Stimulated activated CD8-positive, alpha-beta memory T cell treated with anti-CD3 and anti-CD28 coated beads, Interleukin-2, amount 100 ng/mL, for 1 hour (primary cell): ENCODE measurements around the gene TMEM8B.

Experiments
- DNase-seq, 2 donors: peaks; one replicate each; pipeline ENCODE4 v3.0.0-alpha.2; 2020; ENCODE audit warnings: low read depth in 2 of 2

TMEM8B gene, protein sequence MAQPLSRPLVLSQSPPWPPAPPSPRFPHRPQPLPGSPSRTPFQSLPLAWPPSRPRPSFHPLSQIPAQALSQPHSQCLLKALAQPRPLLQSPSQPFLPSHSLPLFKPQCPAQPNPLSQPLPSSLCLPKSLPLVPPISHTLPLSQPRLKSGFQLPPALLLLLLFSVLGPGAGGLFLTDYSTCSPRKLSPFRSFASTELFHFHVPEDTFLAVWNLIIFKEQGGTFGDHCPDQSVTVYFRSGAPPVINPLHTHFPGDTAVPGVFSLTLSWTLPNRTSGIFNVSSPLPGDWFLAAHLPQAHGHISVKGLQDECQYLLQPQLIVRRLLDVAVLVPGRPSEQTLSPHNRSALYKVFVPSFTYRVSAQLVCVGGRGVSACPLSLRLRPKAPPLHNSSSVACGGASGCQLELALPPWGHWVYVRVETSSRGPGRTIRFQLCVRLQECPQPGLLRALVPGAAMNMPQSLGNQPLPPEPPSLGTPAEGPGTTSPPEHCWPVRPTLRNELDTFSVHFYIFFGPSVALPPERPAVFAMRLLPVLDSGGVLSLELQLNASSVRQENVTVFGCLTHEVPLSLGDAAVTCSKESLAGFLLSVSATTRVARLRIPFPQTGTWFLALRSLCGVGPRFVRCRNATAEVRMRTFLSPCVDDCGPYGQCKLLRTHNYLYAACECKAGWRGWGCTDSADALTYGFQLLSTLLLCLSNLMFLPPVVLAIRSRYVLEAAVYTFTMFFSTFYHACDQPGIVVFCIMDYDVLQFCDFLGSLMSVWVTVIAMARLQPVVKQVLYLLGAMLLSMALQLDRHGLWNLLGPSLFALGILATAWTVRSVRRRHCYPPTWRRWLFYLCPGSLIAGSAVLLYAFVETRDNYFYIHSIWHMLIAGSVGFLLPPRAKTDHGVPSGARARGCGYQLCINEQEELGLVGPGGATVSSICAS

DNA sequence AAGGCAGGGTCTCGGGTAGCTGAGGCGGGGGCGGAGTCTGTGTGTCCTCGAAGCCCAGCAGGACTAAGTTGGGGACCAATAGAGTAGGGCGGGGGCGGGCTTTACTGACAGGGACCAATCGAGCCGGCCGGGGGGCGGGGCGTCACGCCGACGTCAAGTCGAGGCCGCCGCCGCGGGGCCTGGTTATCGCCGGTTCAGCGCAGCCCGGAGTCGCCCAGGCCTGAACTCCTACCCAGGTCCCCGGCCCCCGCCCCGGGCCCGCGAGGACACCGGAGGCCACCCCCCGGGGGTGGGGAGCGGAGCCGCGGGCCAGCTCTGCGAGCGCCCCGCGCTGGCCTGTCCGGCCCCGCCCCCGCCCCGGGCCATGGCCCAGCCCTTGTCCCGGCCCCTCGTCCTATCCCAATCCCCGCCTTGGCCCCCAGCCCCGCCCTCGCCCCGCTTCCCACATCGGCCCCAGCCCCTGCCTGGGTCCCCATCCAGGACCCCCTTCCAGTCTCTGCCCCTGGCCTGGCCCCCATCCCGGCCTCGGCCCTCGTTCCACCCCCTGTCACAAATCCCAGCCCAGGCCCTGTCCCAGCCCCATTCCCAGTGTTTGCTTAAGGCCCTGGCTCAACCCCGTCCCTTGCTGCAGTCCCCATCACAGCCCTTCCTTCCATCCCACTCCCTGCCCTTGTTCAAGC is at the start of gene TMEM8B:
TMEM8B (plus strand) TSS at position 145 of the 680 bp plus-strand sequence; CDS start at position 365, 220 bp downstream.
- peak; percentile 82 to 93 for DNase-seq

DNA sequence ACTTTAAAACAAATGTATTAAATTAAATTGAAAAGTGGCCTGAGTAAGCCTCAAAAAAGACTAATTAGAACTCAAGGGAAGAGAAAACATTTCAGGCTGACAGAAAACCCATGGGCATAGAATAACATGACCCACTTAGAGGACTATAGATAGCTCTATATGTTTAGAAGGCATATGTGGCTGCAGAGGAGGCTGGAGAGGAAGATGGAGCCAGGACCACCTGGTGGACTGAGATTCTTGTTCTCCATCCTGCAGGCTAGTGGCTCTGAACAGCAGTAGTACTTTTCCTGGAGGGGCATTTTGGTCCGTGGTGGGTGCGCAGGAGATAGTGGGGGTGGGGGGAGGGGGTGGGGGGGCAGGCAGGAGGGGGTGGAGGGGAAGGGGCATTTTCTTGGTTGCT is 48.0 kb upstream of the TMEM8B start:
- no peak for DNase-seq

DNA sequence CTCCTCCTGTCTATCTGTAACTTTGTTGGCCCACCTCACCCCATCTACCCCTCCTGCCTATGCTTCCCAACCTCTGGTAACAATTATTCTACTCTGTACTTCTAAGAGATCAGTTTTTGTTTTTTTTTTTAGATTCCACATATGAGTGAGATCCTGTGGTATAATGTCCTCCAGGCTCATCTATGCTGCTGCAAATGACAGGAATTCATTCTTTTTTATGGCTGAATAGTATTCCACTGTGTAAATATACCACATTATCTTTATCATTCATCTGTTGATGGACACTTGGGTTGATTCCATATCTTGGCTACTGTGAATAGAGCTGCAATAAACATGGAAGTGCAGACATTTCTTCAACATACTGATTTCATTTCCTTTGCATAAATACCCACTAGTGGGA is 45.6 kb upstream of the TMEM8B start:
- no peak for DNase-seq

DNA sequence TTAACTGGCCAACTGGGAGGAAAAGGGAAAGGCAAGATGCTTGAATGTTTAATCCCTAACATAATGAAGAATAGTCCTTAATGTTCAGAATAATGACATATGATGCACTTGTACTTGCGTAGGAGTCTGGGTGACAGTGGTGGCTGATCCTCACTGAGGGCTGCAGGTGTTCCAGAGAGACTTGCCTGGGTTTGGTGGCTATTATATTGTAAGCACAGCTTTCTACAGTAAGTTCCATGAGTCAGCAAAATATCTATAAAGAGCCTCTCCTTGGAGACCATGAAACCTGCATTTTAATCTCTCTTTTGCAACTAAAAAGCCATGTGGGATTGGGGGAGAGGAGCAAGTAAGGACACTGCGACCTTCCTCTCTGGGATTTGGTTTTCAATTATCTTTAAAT is 39.5 kb upstream of the TMEM8B start:
- DNase-seq: no peak

GRCh38 chr9:35790025-35790384 is 39.0 kb upstream of the TMEM8B start:
- DNase-seq: no peak

DNA sequence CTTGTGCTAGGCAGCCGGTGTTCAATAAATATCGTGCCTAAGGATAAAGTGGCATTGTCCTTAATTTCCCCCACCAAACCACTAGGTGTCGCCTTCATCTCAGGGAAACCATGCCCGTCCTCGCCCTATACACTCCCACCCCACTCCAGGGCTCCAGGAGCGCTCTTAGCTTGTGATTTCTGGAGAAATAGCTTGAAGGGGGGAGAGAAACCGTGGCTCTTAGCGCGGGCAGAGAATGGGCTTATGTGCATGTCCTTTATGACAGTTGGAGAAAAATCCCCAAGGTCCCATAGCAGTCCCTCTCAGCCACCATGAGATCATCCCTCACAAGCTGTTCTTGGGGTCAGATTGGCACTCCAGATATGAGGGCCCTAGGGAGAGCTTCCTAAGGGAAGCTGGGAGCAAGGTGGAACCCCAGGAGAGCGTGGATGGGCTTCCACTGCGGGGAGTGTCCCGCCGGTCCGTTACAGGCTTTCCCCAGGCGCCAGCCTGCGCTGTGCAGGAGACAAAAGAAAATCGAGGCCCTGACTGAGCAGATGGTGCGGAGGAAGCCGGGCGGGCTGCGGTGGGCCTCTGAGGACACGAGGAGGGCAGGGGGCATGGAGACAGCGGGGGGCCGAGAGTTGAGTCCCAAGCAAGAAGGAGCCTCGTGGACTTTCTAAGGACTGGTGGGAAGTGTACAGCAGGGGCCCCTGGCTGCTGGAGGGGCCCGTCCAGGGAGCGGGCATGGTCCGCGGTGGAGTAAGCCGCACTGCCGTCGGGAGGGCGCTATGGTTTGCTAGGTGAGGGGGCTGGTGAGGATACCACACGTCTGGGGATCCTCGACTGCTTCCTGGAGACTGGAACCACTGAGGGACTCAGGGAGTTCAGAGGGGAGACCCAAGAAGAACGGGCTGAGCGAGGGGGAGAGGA is 38.4 kb upstream of the TMEM8B start:
- peak in 1 of 2 donors; percentile 34 for DNase-seq

- no peak for DNase-seq
Observed at GRCh38 chr9:35791297-35791921, 37.6 kb upstream of the TMEM8B start, which contains the start of gene NPR2. NPR2 (plus strand) TSS chr9:35791591; CDS start chr9:35792409, 818 bp downstream.

DNA sequence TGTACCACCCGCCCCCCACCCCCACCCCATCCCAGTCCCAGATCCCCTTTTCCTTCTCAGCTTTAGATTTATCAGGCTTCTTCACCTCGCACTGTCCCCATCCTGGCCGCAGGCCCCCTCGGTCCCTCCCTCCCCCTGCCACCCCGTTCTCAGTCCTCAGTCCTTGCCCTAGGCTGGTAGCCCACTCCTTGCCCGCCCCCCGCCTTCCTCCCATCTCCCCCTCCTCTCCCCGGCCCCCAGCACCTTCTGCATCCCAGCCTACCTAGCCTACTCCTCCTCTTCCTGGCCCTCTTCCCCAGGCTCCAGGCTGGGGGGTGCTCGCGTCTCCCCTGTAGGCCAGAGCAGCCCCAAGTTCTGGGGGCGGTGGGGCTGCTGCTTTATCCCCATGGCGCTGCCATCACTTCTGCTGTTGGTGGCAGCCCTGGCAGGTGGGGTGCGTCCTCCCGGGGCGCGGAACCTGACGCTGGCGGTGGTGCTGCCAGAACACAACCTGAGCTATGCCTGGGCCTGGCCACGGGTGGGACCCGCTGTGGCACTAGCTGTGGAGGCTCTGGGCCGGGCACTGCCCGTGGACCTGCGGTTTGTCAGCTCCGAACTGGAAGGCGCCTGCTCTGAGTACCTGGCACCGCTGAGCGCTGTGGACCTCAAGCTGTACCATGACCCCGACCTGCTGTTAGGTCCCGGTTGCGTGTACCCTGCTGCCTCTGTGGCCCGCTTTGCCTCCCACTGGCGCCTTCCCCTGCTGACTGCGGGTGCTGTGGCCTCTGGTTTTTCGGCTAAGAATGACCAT is 36.8 kb upstream of the TMEM8B start:
- DNase-seq: no peak

DNA sequence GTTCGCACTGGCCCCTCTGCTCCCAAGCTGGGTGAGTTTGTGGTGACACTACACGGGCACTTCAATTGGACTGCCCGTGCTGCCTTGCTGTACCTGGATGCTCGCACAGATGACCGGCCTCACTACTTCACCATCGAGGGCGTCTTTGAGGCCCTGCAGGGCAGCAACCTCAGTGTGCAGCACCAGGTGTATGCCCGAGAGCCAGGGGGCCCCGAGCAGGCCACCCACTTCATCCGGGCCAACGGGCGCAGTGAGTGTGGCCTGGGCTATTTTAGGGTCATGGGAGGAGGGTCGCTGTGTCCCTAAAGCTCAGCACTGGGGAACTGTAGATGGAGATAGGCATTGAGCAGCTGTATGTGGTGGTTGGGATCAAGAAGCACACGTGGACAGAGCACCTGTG is 36.2 kb upstream of the TMEM8B start:
- no peak for DNase-seq

- DNase-seq: no peak
Observed at GRCh38 chr9:35793461-35793860, 35.6 kb upstream of the TMEM8B start.

DNA sequence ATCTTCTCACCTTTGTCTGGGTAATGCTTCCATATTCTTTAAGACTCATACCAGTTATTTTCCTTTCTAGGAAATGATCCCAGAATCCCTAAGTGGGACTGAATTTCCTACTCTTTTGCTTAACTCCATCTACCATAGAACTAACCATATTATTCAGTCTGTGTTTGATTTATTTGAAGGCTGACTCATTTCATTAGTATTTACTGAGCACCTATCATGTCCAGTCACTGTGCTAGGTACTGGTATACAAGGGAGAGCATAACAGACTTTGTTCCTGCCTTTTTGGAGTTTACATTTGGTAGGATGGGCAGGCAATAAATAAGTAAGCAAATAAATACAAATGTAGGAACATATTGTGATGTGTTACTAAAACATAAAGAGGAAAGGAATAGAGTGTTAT is 33.3 kb upstream of the TMEM8B start:
- DNase-seq: no peak

- no peak for DNase-seq
Observed at GRCh38 chr9:35797311-35798109, 31.5 kb upstream of the TMEM8B start.

DNA sequence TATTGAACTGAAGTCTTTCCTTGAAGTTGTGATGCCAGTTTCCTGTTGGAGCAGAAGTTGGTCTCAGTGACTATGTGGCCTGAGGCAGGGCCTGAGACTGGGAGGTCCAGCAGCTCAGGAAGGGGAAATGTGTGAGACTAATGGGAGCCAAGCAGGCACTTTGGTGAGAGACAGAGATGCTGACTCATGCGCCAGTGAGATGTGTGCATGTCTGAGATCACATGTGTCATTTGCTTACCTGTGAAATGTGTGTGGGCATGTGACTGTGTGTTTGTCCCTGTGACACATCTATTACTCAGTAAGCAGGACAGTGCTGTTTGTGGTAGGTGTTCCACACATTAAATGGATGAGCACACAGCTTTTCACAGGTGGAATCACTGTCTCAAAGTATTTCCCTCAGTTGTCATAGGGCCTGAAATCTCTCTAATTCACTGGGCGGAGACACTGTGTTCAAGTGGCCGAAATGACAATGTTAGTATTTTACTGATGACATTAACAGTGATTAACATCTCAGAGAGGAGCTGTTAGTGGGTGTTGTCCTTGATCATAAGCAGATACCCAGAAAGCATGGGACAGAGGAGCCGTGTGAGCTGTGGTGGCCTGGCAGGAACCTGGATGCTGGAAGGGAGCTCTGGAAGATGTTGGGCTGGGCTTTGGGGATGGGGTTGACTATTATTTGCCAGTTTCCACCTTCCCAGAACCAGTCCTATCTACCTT is 30.2 kb upstream of the TMEM8B start:
- DNase-seq: no peak

DNA sequence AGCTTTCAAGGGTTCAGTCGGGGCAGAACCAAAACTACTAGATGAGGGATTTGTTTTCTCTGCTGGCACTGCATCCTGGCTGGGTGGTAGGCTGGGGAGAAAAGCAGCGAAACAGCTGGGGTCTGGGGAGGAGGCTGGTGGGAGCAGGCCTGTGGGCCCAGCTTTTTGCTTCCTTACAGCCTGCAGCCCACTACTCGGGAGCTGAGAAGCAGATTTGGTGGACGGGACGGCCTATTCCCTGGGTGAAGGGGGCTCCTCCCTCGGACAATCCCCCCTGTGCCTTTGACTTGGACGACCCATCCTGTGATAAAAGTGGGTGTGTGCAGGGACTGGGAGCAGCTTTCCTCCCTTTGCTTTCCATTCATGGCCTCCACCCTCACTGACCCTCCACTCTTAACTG is 28.5 kb upstream of the TMEM8B start:
- no peak for DNase-seq

DNA sequence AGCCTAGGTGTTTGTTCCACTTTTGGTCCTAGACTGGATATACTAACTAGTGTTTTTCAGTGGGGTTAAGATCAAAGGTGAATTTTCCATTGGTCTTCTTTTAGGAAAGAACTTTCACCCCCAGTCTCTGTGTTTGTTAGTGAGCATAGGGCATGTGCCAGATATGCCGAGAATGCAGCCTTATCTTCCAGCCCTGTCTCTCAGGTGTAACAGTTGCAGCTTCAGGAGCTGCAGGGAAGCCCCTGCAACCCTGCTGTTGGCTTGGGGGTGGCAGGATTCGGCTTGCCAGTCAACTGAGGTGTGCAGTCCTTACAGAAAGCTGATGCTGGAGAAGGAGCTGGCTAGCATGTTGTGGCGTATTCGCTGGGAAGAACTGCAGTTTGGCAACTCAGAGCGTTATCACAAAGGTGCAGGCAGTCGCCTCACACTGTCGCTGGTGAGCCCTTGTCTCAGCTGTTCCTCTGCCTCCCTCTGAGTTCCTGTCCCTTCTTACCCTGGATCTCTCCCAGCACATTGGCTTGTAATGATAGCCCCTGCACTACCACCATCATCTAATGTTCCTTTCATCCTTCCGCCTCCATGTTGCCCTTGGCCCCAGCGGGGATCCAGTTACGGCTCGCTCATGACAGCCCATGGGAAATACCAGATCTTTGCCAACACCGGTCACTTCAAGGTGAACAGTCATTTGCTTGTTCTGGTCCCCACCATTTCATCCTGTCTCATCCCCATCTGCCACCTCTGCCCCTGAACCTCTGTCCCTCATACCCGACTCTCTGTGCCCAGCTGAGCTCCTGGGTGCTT is 27.5 kb upstream of the TMEM8B start:
- DNase-seq: no peak

- DNase-seq: no peak
Observed at GRCh38 chr9:35806101-35806500, 22.9 kb upstream of the TMEM8B start.

DNA sequence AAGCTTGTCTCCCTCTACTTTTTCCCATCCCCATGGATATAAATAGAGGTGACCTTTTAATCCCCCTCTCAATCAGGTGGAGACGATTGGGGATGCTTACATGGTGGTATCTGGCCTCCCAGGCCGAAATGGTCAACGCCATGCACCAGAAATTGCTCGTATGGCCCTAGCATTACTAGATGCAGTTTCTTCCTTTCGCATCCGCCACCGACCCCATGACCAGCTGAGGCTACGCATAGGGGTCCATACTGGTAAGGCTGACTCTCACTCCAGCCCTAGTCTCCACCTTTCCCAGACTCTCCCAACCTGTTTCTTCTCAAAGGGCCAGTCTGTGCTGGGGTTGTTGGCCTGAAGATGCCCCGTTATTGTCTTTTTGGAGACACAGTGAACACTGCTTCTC is 20.6 kb upstream of the TMEM8B start:
- DNase-seq: no peak
